Measurements from ENCODE around the gene NDUFB1.

NDUFB1 gene

DNA sequence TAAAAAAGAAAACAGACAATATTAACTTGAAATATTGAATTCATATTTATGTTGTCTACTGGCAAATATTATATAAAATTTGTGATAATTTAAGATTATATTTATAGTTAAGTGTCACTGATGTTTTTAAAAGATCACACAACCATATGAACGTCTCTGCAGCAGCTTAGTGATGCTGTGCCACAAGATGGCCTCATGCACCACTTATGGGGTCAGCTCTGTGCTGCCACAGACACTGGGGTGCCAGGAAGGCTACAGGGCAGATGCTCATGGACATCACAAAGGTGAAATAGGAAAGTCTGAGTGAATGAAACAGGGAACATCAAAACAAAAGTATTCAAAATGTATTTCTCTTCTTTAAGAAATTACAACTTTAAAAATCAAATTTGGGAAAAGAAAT is 28.2 kb downstream of the NDUFB1 start:
- DNase-seq: peak in 1 of 2 donors; percentile 5

DNA sequence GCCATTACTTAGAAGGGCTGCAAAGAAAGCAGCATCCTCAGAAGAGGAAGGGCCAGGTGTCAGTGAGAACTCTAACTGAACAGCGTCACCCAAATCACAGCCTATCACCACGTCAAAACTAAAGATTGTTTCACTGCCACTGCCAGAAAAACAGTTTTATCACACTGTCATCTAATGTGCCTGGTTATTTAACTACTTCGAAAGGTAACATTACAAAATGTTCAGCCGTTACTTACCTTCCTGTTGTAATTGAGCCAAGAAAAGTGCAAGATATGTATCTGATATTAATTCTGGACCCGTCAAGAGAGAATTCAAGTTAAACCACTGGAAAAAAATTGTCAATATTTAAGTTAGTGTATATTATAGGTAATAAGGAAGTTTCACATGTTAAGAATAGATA is 33.0 kb downstream of the NDUFB1 start:
- no peak for DNase-seq

GRCh38 chr14:92074555-92074954 is 47.0 kb downstream of the NDUFB1 start:
- DNase-seq: no peak

All from CD4-positive, alpha-beta T cell treated with Interleukin-1 beta for 1 hour (primary cell).